Muscle layer of colon (tissue), 2 donors: ENCODE data around the gene HORMAD2.
"Not testable (repeated sequence)": the region's sequence is repeated elsewhere in the genome, so short reads cannot be mapped to it uniquely, and the experiment has no call there.

ENCODE experiments used
- H3K27ac ChIP-seq: one replicate; pipeline ENCODE4 v1.7.0; 2013; ENCODE audit warnings: low read depth, mild to moderate bottlenecking, low read length, moderate library complexity
- H3K27me3 ChIP-seq, 2 donors: one replicate each; pipeline ENCODE4 v1.7.0; 2013; ENCODE audit warnings: low read length in 2 of 2, mild to moderate bottlenecking in 2 of 2; ENCODE audit not compliant: insufficient read depth in 2 of 2, control insufficient read depth in 1 of 2
- H3K36me3 ChIP-seq: one replicate; pipeline ENCODE4 v1.7.0; 2013; ENCODE audit warnings: mild to moderate bottlenecking, low read length; ENCODE audit not compliant: insufficient read depth
- H3K4me1 ChIP-seq: one replicate; pipeline ENCODE4 v1.7.0; 2013; ENCODE audit warnings: mild to moderate bottlenecking, low read length; ENCODE audit not compliant: insufficient read depth
- H3K4me3 ChIP-seq, 2 donors: one replicate each; pipeline ENCODE4 v1.7.0; 2013; ENCODE audit warnings: low read length in 2 of 2, low read depth in 1 of 2, mild to moderate bottlenecking in 1 of 2, moderate library complexity in 1 of 2
- H3K9ac ChIP-seq: one replicate; pipeline ENCODE4 v1.7.0; 2013; ENCODE audit warnings: low read length
- H3K9me3 ChIP-seq: one replicate; pipeline ENCODE4 v1.7.0; 2013; ENCODE audit warnings: mild to moderate bottlenecking, low read length
- donor health status: abdominal sarcoma.
- donor health status: Adenocarcinoma of cecum.

HORMAD2 gene

GRCh38 chr22:30196141-30196879 lies 116.0 kb downstream of the HORMAD2 start:
- Histone ChIP-seq H3K4me3 (no peak overlapping the region), H3K4me1 (peaks cover 9% of the 10 kb centered on the region), H3K36me3 (no peaks in the 10 kb centered on the region), H3K27me3 (no peaks in the 10 kb centered on the region), H3K9ac (no peak overlapping the region), H3K27ac (peak overlapping the region; percentile 22), H3K9me3 (no peaks in the 10 kb centered on the region)

- H3K4me1 ChIP-seq: peaks cover 9% of the 10 kb centered on the region
- no peaks in the 10 kb centered on the region for H3K27me3 ChIP-seq
- H3K9me3 ChIP-seq: no peaks in the 10 kb centered on the region
- no peak overlapping the region for H3K4me3 ChIP-seq
- H3K36me3 ChIP-seq: no peaks in the 10 kb centered on the region
- H3K27ac ChIP-seq: peak overlapping the region; percentile 22
- no peak overlapping the region for H3K9ac ChIP-seq
Measured at GRCh38 chr22:30196880-30197336, 116.6 kb downstream of the HORMAD2 start.

GRCh38 chr22:30197389-30197788 lies 117.1 kb downstream of the HORMAD2 start:
- no peaks in the 10 kb centered on the region for H3K27me3 ChIP-seq
- H3K4me3 ChIP-seq: no peak overlapping the region
- peaks cover 9% of the 10 kb centered on the region for H3K4me1 ChIP-seq
- H3K36me3 ChIP-seq: no peaks in the 10 kb centered on the region
- no peak overlapping the region for H3K27ac ChIP-seq
- no peak overlapping the region for H3K9ac ChIP-seq
- no peaks in the 10 kb centered on the region for H3K9me3 ChIP-seq

- Histone ChIP-seq H3K4me1 (peaks cover 9% of the 10 kb centered on the region), H3K36me3 (no peaks in the 10 kb centered on the region), H3K9ac (no peak overlapping the region), H3K27ac (no peak overlapping the region), H3K27me3 (no peaks in the 10 kb centered on the region), H3K4me3 (no peak overlapping the region), H3K9me3 (no peaks in the 10 kb centered on the region)
Measured at GRCh38 chr22:30198152-30198825, 118.0 kb downstream of the HORMAD2 start.

- no peaks in the 10 kb centered on the region for H3K9me3 ChIP-seq
- no peak overlapping the region for H3K4me3 ChIP-seq
- H3K27me3 ChIP-seq: no peaks in the 10 kb centered on the region
- no peak overlapping the region for H3K9ac ChIP-seq
- H3K36me3 ChIP-seq: no peaks in the 10 kb centered on the region
- no peak overlapping the region for H3K27ac ChIP-seq
- H3K4me1 ChIP-seq: peaks cover 9% of the 10 kb centered on the region
Measured at GRCh38 chr22:30198921-30199320, 118.7 kb downstream of the HORMAD2 start.

- not testable (repeated sequence) for H3K27me3 ChIP-seq, H3K36me3 ChIP-seq, H3K27ac ChIP-seq, H3K4me3 ChIP-seq, H3K9ac ChIP-seq, H3K9me3 ChIP-seq
- H3K4me1 ChIP-seq: peaks cover 25% of the 10 kb centered on the region
Measured at GRCh38 chr22:30200905-30201304, 120.6 kb downstream of the HORMAD2 start.

GRCh38 chr22:30201945-30202344 lies 121.7 kb downstream of the HORMAD2 start:
- Histone ChIP-seq H3K27me3 (no peaks in the 10 kb centered on the region), H3K36me3 (no peaks in the 10 kb centered on the region), H3K27ac (no peak overlapping the region), H3K9me3 (no peaks in the 10 kb centered on the region), H3K4me3 (no peak overlapping the region), H3K4me1 (peaks cover 19% of the 10 kb centered on the region), H3K9ac (no peak overlapping the region)

GRCh38 chr22:30202531-30203006 lies 122.3 kb downstream of the HORMAD2 start:
- peaks cover 16% of the 10 kb centered on the region for H3K4me1 ChIP-seq
- no peak overlapping the region for H3K27ac ChIP-seq
- no peak overlapping the region for H3K4me3 ChIP-seq
- no peak overlapping the region for H3K9ac ChIP-seq
- H3K9me3 ChIP-seq: no peaks in the 10 kb centered on the region
- no peaks in the 10 kb centered on the region for H3K36me3 ChIP-seq
- H3K27me3 ChIP-seq: no peaks in the 10 kb centered on the region

- Histone ChIP-seq H3K27ac (no peak overlapping the region), H3K4me1 (peaks cover 23% of the 10 kb centered on the region), H3K9me3 (no peaks in the 10 kb centered on the region), H3K4me3 (no peak overlapping the region), H3K36me3 (no peaks in the 10 kb centered on the region), H3K9ac (no peak overlapping the region), H3K27me3 (no peaks in the 10 kb centered on the region)
Measured at GRCh38 chr22:30204015-30204741, 123.9 kb downstream of the HORMAD2 start.

GRCh38 chr22:30204742-30205111 lies 124.5 kb downstream of the HORMAD2 start:
- no peak overlapping the region for H3K27ac ChIP-seq
- no peak overlapping the region for H3K9ac ChIP-seq
- H3K27me3 ChIP-seq: no peaks in the 10 kb centered on the region
- peaks cover 23% of the 10 kb centered on the region for H3K4me1 ChIP-seq
- H3K4me3 ChIP-seq: no peak overlapping the region
- H3K36me3 ChIP-seq: no peaks in the 10 kb centered on the region
- no peaks in the 10 kb centered on the region for H3K9me3 ChIP-seq

GRCh38 chr22:30205281-30206115 lies 125.2 kb downstream of the HORMAD2 start:
- Histone ChIP-seq H3K9me3 (no peaks in the 10 kb centered on the region), H3K9ac (no peak overlapping the region), H3K4me1 (peaks cover 23% of the 10 kb centered on the region), H3K4me3 (no peak overlapping the region), H3K27ac (no peak overlapping the region), H3K27me3 (no peaks in the 10 kb centered on the region), H3K36me3 (no peaks in the 10 kb centered on the region)
